Right atrium auricular region (tissue), 2 donors: ENCODE results near the gene EP300. TPM values are rescaled to one million over a fixed set of nuclear protein-coding genes. Genes with fewer than 3 reads are reported as not detected.

ENCODE experiments used
- DNase-seq: peaks from one replicate; pipeline ENCODE4 v3.0.0-alpha.2; 2019; ENCODE audit warnings: low spot score
- H3K27ac ChIP-seq, 2 donors: fragments of 200-600 bp; sonication (generic); 1 replicate in 1 of 2; 2 replicates in 1 of 2; pipeline ENCODE4 v1.5.1; 2016 to 2019
- H3K27me3 ChIP-seq, 2 donors: fragments of 200-600 bp; sonication (generic); one replicate each; pipeline versions ENCODE4 v1.5.1 to v1.6.0; 2017 to 2019
- H3K36me3 ChIP-seq: fragments of 200-600 bp; sonication (generic); one replicate; pipeline ENCODE4 v1.5.1; 2016
- H3K4me1 ChIP-seq, 2 donors: fragments of 200-600 bp; sonication (generic); one replicate each; pipeline versions ENCODE4 v1.5.1 to v1.6.0; 2017 to 2019
- H3K4me3 ChIP-seq, 2 donors: fragments of 200-600 bp; sonication (generic); 1 replicate in 1 of 2; 2 replicates in 1 of 2; pipeline ENCODE4 v1.5.1; 2017 to 2019; ENCODE audit warnings: mild to moderate bottlenecking in 1 of 2, moderate library complexity in 1 of 2
- H3K9me3 ChIP-seq, 2 donors: fragments of 200-600 bp; sonication (generic); one replicate each; pipeline ENCODE4 v1.5.1; 2019
- CTCF ChIP-seq, 2 donors: fragments of 200-600 bp; sonication (generic); IDR thresholded peaks; one replicate each; pipeline ENCODE4 v1.5.1; 2019; ENCODE audit warnings: antibody characterized with exemption in 2 of 2
- microRNA counts, 2 donors: library from miRNA; unstranded; fragments of <30 nt; microRNA quantifications; one replicate each; lab custom pipeline; 2016 to 2017
- total RNA-seq, 2 donors: library from RNA; depleted of rRNA; stranded (reverse); fragments of >200 nt; gene quantifications; one replicate each; pipeline ENCODE4 v1.1.0, GENCODE V29; 2016

EP300 gene
- total RNA-seq, 2 donors from 2014 or later, result 28.0 to 41.7 TPM

DNA sequence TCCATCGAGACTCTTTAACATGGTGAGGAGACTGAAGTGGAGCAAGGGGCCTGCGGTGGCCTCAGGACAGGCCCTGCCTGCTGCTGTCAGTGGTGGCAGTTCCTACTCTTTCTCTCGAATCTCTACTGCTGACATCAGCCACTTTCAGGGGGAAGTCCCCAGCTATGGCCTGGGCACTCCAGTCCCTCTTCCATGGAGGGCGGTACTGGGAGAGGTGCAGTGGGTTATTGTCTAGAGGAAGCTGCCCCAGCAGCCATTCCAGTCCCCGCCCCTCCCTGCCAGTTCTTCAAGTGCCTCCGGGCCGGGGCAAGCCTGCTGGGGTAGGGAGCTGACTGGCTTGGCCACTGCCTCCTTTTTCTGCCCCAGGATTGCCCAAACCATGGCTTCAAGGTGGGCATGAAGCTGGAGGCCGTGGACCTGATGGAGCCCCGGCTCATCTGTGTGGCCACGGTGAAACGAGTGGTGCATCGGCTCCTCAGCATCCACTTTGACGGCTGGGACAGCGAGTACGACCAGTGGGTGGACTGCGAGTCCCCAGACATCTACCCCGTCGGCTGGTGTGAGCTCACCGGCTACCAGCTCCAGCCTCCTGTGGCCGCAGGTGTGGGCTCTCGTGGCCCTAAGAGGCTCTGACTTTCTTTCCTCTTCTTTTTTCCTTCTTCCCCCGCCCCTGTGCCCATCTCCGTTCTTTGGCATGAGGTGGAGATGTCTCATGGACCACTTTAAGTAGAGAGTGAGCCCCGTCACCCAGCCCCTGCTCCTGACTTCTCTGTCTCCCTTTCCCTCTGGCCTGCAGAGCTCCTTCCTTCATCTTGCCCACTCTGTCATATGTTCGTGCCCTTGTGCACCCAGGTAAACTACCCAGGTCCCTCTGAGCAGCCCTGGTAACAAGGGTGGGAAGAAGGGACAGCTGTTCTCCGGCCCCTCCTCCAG is 134.6 kb downstream of the EP300 start:
- Histone ChIP-seq H3K4me1 (peaks cover 0 to 26% of the 10 kb centered on the region in 2 donors), H3K9me3 (no peaks in the 10 kb centered on the region), H3K27me3 (no peaks in the 10 kb centered on the region), H3K4me3 (no peak overlapping the region), H3K36me3 (peaks cover 62% of the 10 kb centered on the region), H3K27ac (no peak overlapping the region)
- no peak for TF ChIP-seq CTCF (IDR thresholded peaks at IDR 0.05)
- DNase-seq, result no peak

- Histone ChIP-seq H3K9me3 (no peaks in the 10 kb centered on the region), H3K4me3 (no peak overlapping the region), H3K27me3 (no peaks in the 10 kb centered on the region), H3K4me1 (peaks cover 0 to 33% of the 10 kb centered on the region in 2 donors), H3K36me3 (peaks cover 40% of the 10 kb centered on the region), H3K27ac (peak overlapping the region in 1 of 2 donors; percentile 25)
- no peak for DNase-seq
- no peak for TF ChIP-seq CTCF (IDR thresholded peaks at IDR 0.05)
Measured at GRCh38 chr22:41229215-41229614, 136.8 kb downstream of the EP300 start.

MicroRNAs within 50 kb of the gene (microRNA counts, 767-probe panel; counts per million panel counts)
- 0 to 1,387 counts per million in 2 donors for microRNA hsa-miR-1281 (lab: Ali Mortazavi, UCI)

Other genes starting within 250 kb of the EP300 start
- gene ST13, start 236.0 kb upstream of the EP300 start, total RNA-seq, result 100 to 1,000 TPM; 101 to 105 TPM
- gene XPNPEP3, start 235.4 kb upstream of the EP300 start, total RNA-seq, result 10 to 100 TPM in 1 of 2 donors, 1 to 10 TPM in 1; 9.4 to 12.5 TPM
- not detected for gene DNAJB7, start 230.5 kb upstream of the EP300 start, total RNA-seq
- gene RBX1, start 141.2 kb upstream of the EP300 start, total RNA-seq, result 10 to 100 TPM; 43.4 to 44.5 TPM
- 10 to 100 TPM in 1 of 2 donors, 1 to 10 TPM in 1; 9.0 to 14.6 TPM for gene L3MBTL2, start 112.7 kb downstream of the EP300 start, total RNA-seq
- 10 to 100 TPM in 1 of 2 donors, 1 to 10 TPM in 1; 8.3 to 16.1 TPM for gene CHADL, start 148.3 kb downstream of the EP300 start, total RNA-seq
- 10 to 100 TPM; 22.3 to 33.3 TPM for gene RANGAP1, start 193.6 kb downstream of the EP300 start, total RNA-seq
- 10 to 100 TPM; 24.5 to 33.3 TPM for gene ZC3H7B, start 208.9 kb downstream of the EP300 start, total RNA-seq